ENCODE results near the gene BATF.
A peak's percentile ranks its signal among the peaks of the same experiment; 100 is the strongest.

Gene BATF

GRCh38 chr14:75559451-75560222, 37.4 kb downstream of the BATF start:
- Histone ChIP-seq H3K4me1 (peaks cover 41% of the 10 kb centered on the region), H3K9me3 (ENCODE audit: control insufficient read depth, low read length) (no peaks in the 10 kb centered on the region), H3K79me2 (no peaks in the 10 kb centered on the region), H3K9ac (no peak overlapping the region), H3K4me3 (ENCODE audit: low read depth, low read length) (no peak overlapping the region), H3K36me3 (ENCODE audit: control insufficient read depth, insufficient read depth, low read length) (no peaks in the 10 kb centered on the region), H3K27me3 (ENCODE audit: control insufficient read depth, insufficient read depth, low read length) (no peaks in the 10 kb centered on the region), H2AFZ (peak overlapping the region; percentile 19), H3K27ac (peak overlapping the region; percentile 33), H3K4me2 (ENCODE audit: low read length) (no peak overlapping the region)
- TF ChIP-seq CTCF (IDR thresholded peaks at IDR 0.05), result no peak

- Histone ChIP-seq H3K36me3 (ENCODE audit: control insufficient read depth, insufficient read depth, low read length) (no peaks in the 10 kb centered on the region), H3K4me1 (peaks cover 41% of the 10 kb centered on the region), H3K9me3 (ENCODE audit: control insufficient read depth, low read length) (no peaks in the 10 kb centered on the region), H3K9ac (no peak overlapping the region), H3K79me2 (no peaks in the 10 kb centered on the region), H3K4me2 (ENCODE audit: low read length) (peak overlapping the region; percentile 2), H3K4me3 (ENCODE audit: low read depth, low read length) (peak overlapping the region; percentile 17), H2AFZ (peak overlapping the region; percentile 12), H3K27me3 (ENCODE audit: control insufficient read depth, insufficient read depth, low read length) (no peaks in the 10 kb centered on the region), H3K27ac (peak overlapping the region; percentile 93)
- TF ChIP-seq CTCF (IDR thresholded peaks at IDR 0.05), result peak; percentile 92
Observed at GRCh38 chr14:75561013-75561432, 38.8 kb downstream of the BATF start.

- no peak overlapping the region for H3K4me3 ChIP-seq (ENCODE audit: low read depth, low read length)
- no peak overlapping the region for H3K9ac ChIP-seq
- no peak for TF ChIP-seq CTCF (IDR thresholded peaks at IDR 0.05)
- peak overlapping the region; percentile 93 for H3K27ac ChIP-seq
- H3K36me3 ChIP-seq (ENCODE audit: control insufficient read depth, insufficient read depth, low read length), result no peaks in the 10 kb centered on the region
- no peaks in the 10 kb centered on the region for H3K79me2 ChIP-seq
- H3K27me3 ChIP-seq (ENCODE audit: control insufficient read depth, insufficient read depth, low read length), result no peaks in the 10 kb centered on the region
- peaks cover 50% of the 10 kb centered on the region for H3K4me1 ChIP-seq
- H2AFZ ChIP-seq, result peak overlapping the region; percentile 28
- peak overlapping the region; percentile 50 for H3K4me2 ChIP-seq (ENCODE audit: low read length)
- H3K9me3 ChIP-seq (ENCODE audit: control insufficient read depth, low read length), result no peaks in the 10 kb centered on the region
Observed at GRCh38 chr14:75562089-75562488, 39.8 kb downstream of the BATF start.

GRCh38 chr14:75562489-75562888, 40.2 kb downstream of the BATF start:
- Histone ChIP-seq H3K27me3 (ENCODE audit: control insufficient read depth, insufficient read depth, low read length) (no peaks in the 10 kb centered on the region), H3K9me3 (ENCODE audit: control insufficient read depth, low read length) (no peaks in the 10 kb centered on the region), H3K36me3 (ENCODE audit: control insufficient read depth, insufficient read depth, low read length) (no peaks in the 10 kb centered on the region), H3K4me2 (ENCODE audit: low read length) (peak overlapping the region; percentile 50), H3K79me2 (no peaks in the 10 kb centered on the region), H3K9ac (no peak overlapping the region), H3K4me1 (peaks cover 50% of the 10 kb centered on the region), H2AFZ (peak overlapping the region; percentile 77), H3K4me3 (ENCODE audit: low read depth, low read length) (no peak overlapping the region), H3K27ac (peak overlapping the region; percentile 93)
- TF ChIP-seq CTCF (IDR thresholded peaks at IDR 0.05), result no peak

GRCh38 chr14:75563931-75564330, 41.7 kb downstream of the BATF start:
- no peaks in the 10 kb centered on the region for H3K27me3 ChIP-seq (ENCODE audit: control insufficient read depth, insufficient read depth, low read length)
- H3K4me2 ChIP-seq (ENCODE audit: low read length), result no peak overlapping the region
- H2AFZ ChIP-seq, result no peak overlapping the region
- no peak overlapping the region for H3K4me3 ChIP-seq (ENCODE audit: low read depth, low read length)
- H3K9ac ChIP-seq, result no peak overlapping the region
- no peaks in the 10 kb centered on the region for H3K36me3 ChIP-seq (ENCODE audit: control insufficient read depth, insufficient read depth, low read length)
- H3K27ac ChIP-seq, result peak overlapping the region; percentile 93
- H3K79me2 ChIP-seq, result no peaks in the 10 kb centered on the region
- no peaks in the 10 kb centered on the region for H3K9me3 ChIP-seq (ENCODE audit: control insufficient read depth, low read length)
- peaks cover 59% of the 10 kb centered on the region for H3K4me1 ChIP-seq
- no peak for TF ChIP-seq CTCF (IDR thresholded peaks at IDR 0.05)

Data from parathyroid adenoma (tissue), 2 donors.